C4-2B (cell line): ENCODE data around the gene ADGRV1.

ENCODE experiments used
- H3K27ac ChIP-seq: fragments of 450-650 bp; 2 replicates; pipeline ENCODE4 v1.5.1; 2017
- CTCF ChIP-seq: fragments of 450-650 bp; conservative IDR thresholded peaks from 2 replicates; pipeline ENCODE4 v1.5.1; 2017; ENCODE audit warnings: mild to moderate bottlenecking
- ZFX ChIP-seq: fragments of 450-650 bp; IDR thresholded peaks from 2 replicates; pipeline ENCODE4 v1.6.1; 2017

The ADGRV1 gene

GRCh38 chr5:91151947-91152346 lies 593.4 kb downstream of the ADGRV1 start:
- H3K27ac ChIP-seq, result no peak overlapping the region
- TF ChIP-seq CTCF (no peak), ZFX (no peak)

GRCh38 chr5:91154338-91154737 lies 595.7 kb downstream of the ADGRV1 start:
- no peak for TF ChIP-seq CTCF
- H3K27ac ChIP-seq, result no peak overlapping the region

GRCh38 chr5:91155274-91155673 lies 596.7 kb downstream of the ADGRV1 start:
- H3K27ac ChIP-seq, result no peak overlapping the region
- TF ChIP-seq ZFX (no peak), CTCF (no peak)

GRCh38 chr5:91156242-91156641 lies 597.6 kb downstream of the ADGRV1 start:
- no peak overlapping the region for H3K27ac ChIP-seq
- TF ChIP-seq CTCF (no peak), ZFX (no peak)

- TF ChIP-seq CTCF, result no peak
- TF ChIP-seq ZFX, result no peak
- no peak overlapping the region for H3K27ac ChIP-seq
Observed at GRCh38 chr5:91158011-91158410, 599.4 kb downstream of the ADGRV1 start.

GRCh38 chr5:91159647-91160046 lies 601.0 kb downstream of the ADGRV1 start:
- no peak for TF ChIP-seq CTCF
- TF ChIP-seq ZFX, result no peak
- H3K27ac ChIP-seq, result no peak overlapping the region

GRCh38 chr5:91160714-91161285 lies 602.2 kb downstream of the ADGRV1 start:
- H3K27ac ChIP-seq, result no peak overlapping the region
- no peak for TF ChIP-seq ZFX
- TF ChIP-seq CTCF, result no peak
